Measurements from ENCODE around the gene DMRTB1. TPM values are rescaled to one million over a fixed set of nuclear protein-coding genes. Genes with fewer than 3 reads are reported as not detected.

The DMRTB1 gene
- total and polyA plus RNA-seq, 2 of the 4 experiments (the other 2 are of a cell fraction) = not detected

GRCh38 chr1:53460211-53460634 is 1.0 kb downstream of the DMRTB1 start:
- H3K4ac ChIP-seq (ENCODE audit: low read depth, low read length) = no peak overlapping the region
- no peak overlapping the region for H2AK5ac ChIP-seq (ENCODE audit: low read depth, low read length)
- H3K9me3 ChIP-seq (ENCODE audit: control insufficient read depth, insufficient read depth, low read length) = no peaks in the 10 kb centered on the region
- no peak for ATAC-seq (ENCODE audit: low read depth)
- H3K4me3 ChIP-seq (ENCODE audit: insufficient read depth, low read depth, low read length) = no peak overlapping the region
- H2AFZ ChIP-seq (replicated peaks; ENCODE audit: low read length, poor library complexity) = no peak overlapping the region
- intact Hi-C loops (cut with micrococcal nuclease) (no loop called here), dilution Hi-C loops (cut with HindIII; ENCODE audit: low sequenced_read_pairs, unreplicated experiment) (no loop called here), in situ Hi-C loops (cut with MboI; ENCODE audit: low sequenced_read_pairs) (no loop called here)
- ChIA-PET CTCF (no interaction called here), POLR2A (ENCODE audit: unreplicated experiment) (no interaction called here)
- H2AK9ac ChIP-seq (replicated peaks; ENCODE audit: low read depth, low read length, poor library complexity) = no peak overlapping the region
- DNase-seq = no peak
- no peak overlapping the region for H3K23ac ChIP-seq (ENCODE audit: low read depth, low read length)
- H3K27ac ChIP-seq (ENCODE audit: insufficient read depth, low read length) = no peak overlapping the region
- no peak overlapping the region for H3K18ac ChIP-seq (ENCODE audit: low read depth, low read length)
- H3K36me3 ChIP-seq (ENCODE audit: control insufficient read depth, insufficient read depth, low read length) = no peaks in the 10 kb centered on the region
- no peaks in the 10 kb centered on the region; the same call in 1 of the 2 replicates for H3K9me1 ChIP-seq (ENCODE audit: insufficient read depth, low read length)
- H2BK20ac ChIP-seq (ENCODE audit: low read depth, low read length) = no peak overlapping the region
- H3K56ac ChIP-seq (ENCODE audit: extremely low read depth, insufficient read depth, low read length) = no peak overlapping the region
- H3K4me2 ChIP-seq (ENCODE audit: low read depth, low read length) = no peak overlapping the region
- no peak overlapping the region for H4K8ac ChIP-seq (ENCODE audit: low read depth in 2 of 2, low read length in 2 of 2)
- H2BK120ac ChIP-seq (ENCODE audit: low read depth, low read length) = no peak overlapping the region
- H3K79me1 ChIP-seq (ENCODE audit: low read depth in 1 of 2, low read length in 2 of 2) = no peaks in the 10 kb centered on the region
- no peak overlapping the region for H4K5ac ChIP-seq (ENCODE audit: low read depth, low read length)
- TF ChIP-seq BHLHE40 (IDR thresholded peaks at IDR 0.05; ENCODE audit: low read depth, low read length) = no peak
- no peak for TF ChIP-seq FOS (IDR thresholded peaks at IDR 0.05; ENCODE audit: low read depth, low read length)
- TF ChIP-seq CHD1 (IDR thresholded peaks at IDR 0.05; ENCODE audit: low read depth, low read length) = no peak
- TF ChIP-seq SMC3 (IDR thresholded peaks at IDR 0.05; ENCODE audit: low read depth, low read length) = no peak
- TF ChIP-seq, protein P1, sequence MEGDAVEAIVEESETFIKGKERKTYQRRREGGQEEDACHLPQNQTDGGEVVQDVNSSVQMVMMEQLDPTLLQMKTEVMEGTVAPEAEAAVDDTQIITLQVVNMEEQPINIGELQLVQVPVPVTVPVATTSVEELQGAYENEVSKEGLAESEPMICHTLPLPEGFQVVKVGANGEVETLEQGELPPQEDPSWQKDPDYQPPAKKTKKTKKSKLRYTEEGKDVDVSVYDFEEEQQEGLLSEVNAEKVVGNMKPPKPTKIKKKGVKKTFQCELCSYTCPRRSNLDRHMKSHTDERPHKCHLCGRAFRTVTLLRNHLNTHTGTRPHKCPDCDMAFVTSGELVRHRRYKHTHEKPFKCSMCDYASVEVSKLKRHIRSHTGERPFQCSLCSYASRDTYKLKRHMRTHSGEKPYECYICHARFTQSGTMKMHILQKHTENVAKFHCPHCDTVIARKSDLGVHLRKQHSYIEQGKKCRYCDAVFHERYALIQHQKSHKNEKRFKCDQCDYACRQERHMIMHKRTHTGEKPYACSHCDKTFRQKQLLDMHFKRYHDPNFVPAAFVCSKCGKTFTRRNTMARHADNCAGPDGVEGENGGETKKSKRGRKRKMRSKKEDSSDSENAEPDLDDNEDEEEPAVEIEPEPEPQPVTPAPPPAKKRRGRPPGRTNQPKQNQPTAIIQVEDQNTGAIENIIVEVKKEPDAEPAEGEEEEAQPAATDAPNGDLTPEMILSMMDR (conservative IDR thresholded peaks at IDR 0.05; ENCODE audit: low read depth, low read length) = no peak
- TF ChIP-seq MAFK (IDR thresholded peaks at IDR 0.05; ENCODE audit: low read depth, low read length) = no peak
- no peak for TF ChIP-seq POLR2A (IDR thresholded peaks at IDR 0.05; ENCODE audit: low read depth, low read length)
- no peak for TF ChIP-seq CEBPB (IDR thresholded peaks at IDR 0.05; ENCODE audit: low read depth, low read length)
- no peak for TF ChIP-seq NFE2L2 (IDR thresholded peaks at IDR 0.05; ENCODE audit: low read depth, low read length)
- no peak for TF ChIP-seq RFX5 (IDR thresholded peaks at IDR 0.05; ENCODE audit: low read depth, low read length)
- TF ChIP-seq MXI1 (IDR thresholded peaks at IDR 0.05; ENCODE audit: borderline replicate concordance, low read depth, low read length) = no peak
- TF ChIP-seq USF2 (IDR thresholded peaks at IDR 0.05; ENCODE audit: low read depth, low read length) = no peak
- TF ChIP-seq ELK1 (IDR thresholded peaks at IDR 0.05; ENCODE audit: borderline replicate concordance, low read depth, low read length) = no peak
- no peak for TF ChIP-seq RAD21 (IDR thresholded peaks at IDR 0.05; ENCODE audit: low read length)
- no peak for TF ChIP-seq MAZ (IDR thresholded peaks at IDR 0.05; ENCODE audit: borderline replicate concordance, low read depth, low read length)
- no peak for TF ChIP-seq RCOR1 (IDR thresholded peaks at IDR 0.05; ENCODE audit: insufficient replicate concordance, low read length)
- H2BK15ac ChIP-seq (ENCODE audit: low read depth, low read length) = no peak overlapping the region
- 93% methylated on average over 11 of the region's 25 CpGs; no CpG with 5 or more reads in 1 of the 2 experiments for WGBS, 2 experiments (ENCODE audit: extremely low coverage in 2 of 2, insufficient read length in 1 of 2)
- H3K14ac ChIP-seq (replicated peaks; ENCODE audit: low read depth, low read length) = no peak overlapping the region
- H4K20me1 ChIP-seq (ENCODE audit: insufficient read depth, low read length) = no peaks in the 10 kb centered on the region
- H2BK5ac ChIP-seq (ENCODE audit: low read depth, low read length, poor library complexity, severe bottlenecking) = no peak overlapping the region
- no TSS peak for BruUV-seq (replicated peaks)
- H3K9ac ChIP-seq (ENCODE audit: low read depth, low read length) = no peak overlapping the region
- H3K27me3 ChIP-seq (ENCODE audit: control insufficient read depth, insufficient read depth, low read length) = peaks cover 16% of the 10 kb centered on the region
- H4K91ac ChIP-seq (ENCODE audit: insufficient read depth, low read depth, low read length) = no peak overlapping the region
- H3K4me1 ChIP-seq (ENCODE audit: control insufficient read depth, insufficient read depth, low read length) = no peaks in the 10 kb centered on the region
